Neural crest cell (in vitro differentiated cells): ENCODE results near the gene ATRN. TPM values are rescaled to one million over a fixed set of nuclear protein-coding genes. Genes with fewer than 3 reads are reported as not detected.

Source experiments
- DNase-seq: peaks from one replicate; pipeline ENCODE4 v3.0.0; 2021; ENCODE audit warnings: low read depth, mixed read lengths, low spot score
- H3K27ac Mint-ChIP-seq: one replicate; pipeline ENCODE4 v1.8.0; 2021; ENCODE audit warnings: mild to moderate bottlenecking, mixed read lengths; ENCODE audit not compliant: unreplicated experiment
- H3K27me3 Mint-ChIP-seq: 2 replicates; pipeline ENCODE4 v1.8.0; 2021; ENCODE audit warnings: low read depth, mild to moderate bottlenecking, mixed read lengths
- H3K36me3 Mint-ChIP-seq: 2 replicates; pipeline ENCODE4 v1.8.0; 2021; ENCODE audit warnings: low read depth, mild to moderate bottlenecking, mixed read lengths
- H3K4me1 Mint-ChIP-seq: 2 replicates; pipeline ENCODE4 v1.8.0; 2021; ENCODE audit warnings: mixed read lengths
- H3K4me3 Mint-ChIP-seq: one replicate; pipeline ENCODE4 v1.8.0; 2021; ENCODE audit warnings: mild to moderate bottlenecking, mixed read lengths
- H3K9me3 Mint-ChIP-seq: 2 replicates; pipeline ENCODE4 v1.8.0; 2021; ENCODE audit warnings: mixed read lengths
- CTCF ChIP-seq: fragments of 200-600 bp; sonication (generic); conservative IDR thresholded peaks from 2 replicates; pipeline ENCODE4 v1.5.0; 2021; ENCODE audit warnings: antibody characterized with exemption, mild to moderate bottlenecking
- total RNA-seq: library from RNA; stranded (reverse); gene quantifications from 2 replicates; pipeline ENCODE4 v1.2.1, GENCODE V29; 2021

Gene ATRN
- total RNA-seq, 1 donor from 2014 or later: 28.6 TPM

DNA sequence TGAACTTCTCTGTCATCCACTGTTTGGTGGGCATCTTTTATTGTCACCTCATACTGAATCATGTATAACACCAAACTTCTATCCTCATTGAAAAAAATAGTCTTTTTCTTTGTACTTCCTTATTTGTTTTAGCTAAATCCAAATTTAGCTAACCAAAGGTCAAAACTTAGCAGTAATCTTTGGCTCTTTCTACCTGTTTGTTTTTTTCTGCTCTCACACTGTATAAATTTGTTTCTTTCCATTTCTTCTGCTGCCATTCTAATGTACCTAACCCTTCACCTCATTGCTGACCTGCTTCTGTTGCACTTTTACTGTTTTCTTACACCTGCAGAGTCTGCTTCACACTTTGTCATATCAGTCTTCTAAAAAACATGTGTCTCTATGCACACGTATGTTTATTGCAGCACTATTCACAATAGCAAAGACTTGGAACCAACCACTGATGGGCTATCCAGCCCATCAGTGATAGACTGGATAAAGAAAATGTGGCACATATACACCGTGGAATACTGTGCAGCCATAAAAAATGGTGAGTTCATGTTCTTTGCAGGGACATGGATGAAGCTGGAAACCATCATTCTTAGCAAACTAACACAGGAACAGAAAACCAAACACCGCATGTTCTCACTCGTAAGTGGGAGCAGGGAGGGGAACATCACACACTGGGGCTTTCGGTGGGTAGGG lies 7.2 kb downstream of the ATRN start:
- TF ChIP-seq CTCF: no peak
- no peaks in the 10 kb centered on the region for H3K9me3 Mint-ChIP-seq
- no peak for DNase-seq
- H3K27me3 Mint-ChIP-seq: no peaks in the 10 kb centered on the region
- no peak overlapping the region for H3K27ac Mint-ChIP-seq
- H3K36me3 Mint-ChIP-seq: peaks cover 2% of the 10 kb centered on the region
- H3K4me1 Mint-ChIP-seq: peaks cover 10% of the 10 kb centered on the region
- H3K4me3 Mint-ChIP-seq: no peak overlapping the region

DNA sequence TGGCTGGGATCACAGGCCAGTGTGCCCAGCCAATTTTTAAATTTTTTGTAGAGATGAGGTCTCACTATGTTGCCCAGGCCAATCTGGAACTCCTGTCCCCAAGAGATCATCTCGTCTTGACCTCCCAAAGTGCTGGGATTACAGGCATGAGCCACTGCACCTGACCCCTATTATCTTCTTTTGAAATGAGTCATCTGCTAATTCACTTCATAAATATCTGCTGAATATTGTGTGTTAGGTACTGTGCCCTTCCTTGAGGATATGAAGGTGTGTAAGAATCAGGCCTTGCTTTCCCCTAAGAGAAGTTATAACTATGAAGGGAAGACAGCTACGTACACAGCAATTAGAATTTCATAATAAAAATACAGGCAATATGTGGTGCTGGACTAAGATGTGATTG lies 8.2 kb downstream of the ATRN start:
- H3K36me3 Mint-ChIP-seq: no peaks in the 10 kb centered on the region
- no peaks in the 10 kb centered on the region for H3K4me1 Mint-ChIP-seq
- H3K27ac Mint-ChIP-seq: no peak overlapping the region
- H3K9me3 Mint-ChIP-seq: no peaks in the 10 kb centered on the region
- DNase-seq: no peak
- H3K4me3 Mint-ChIP-seq: no peak overlapping the region
- TF ChIP-seq CTCF: no peak
- H3K27me3 Mint-ChIP-seq: no peaks in the 10 kb centered on the region

DNA sequence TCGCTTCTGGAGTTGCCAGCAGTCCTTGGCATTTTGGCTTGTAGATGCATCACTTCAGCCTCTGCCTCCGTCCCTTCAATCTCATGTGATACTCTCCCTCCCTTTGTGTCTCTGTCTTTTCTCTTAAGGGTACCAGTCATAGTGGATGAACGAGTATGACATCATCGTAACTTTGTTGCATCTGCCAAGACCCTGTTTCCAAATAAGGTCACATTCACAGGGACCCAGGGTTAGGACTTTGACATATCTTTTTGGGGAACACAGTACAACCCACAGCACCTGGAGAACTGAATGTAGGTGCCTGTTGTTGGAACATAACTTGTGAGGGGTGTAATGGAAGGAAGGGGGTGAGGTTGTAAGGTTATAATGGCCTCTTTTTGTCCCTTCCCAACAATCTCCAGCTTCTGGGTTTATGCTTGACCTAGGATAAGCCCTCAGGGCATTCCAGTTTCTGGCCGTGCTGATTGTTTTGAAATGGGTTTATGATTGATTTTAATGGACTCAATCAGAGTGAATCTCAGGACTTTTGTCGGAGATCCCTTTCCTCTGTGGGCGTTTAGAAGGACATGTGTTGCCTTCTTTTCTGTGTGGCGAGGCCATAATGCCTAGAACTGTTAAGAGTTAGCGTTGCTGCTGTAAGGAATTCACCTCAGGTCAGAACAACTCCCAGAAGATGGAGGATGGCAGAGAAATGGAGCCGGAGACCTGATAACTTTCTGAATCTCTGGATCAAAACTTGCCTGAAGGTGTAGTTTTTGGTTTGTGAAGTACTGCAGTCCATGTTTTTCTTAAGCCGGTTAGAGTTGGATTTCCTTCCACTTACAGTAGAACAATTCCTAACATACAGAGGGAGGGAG lies 9.2 kb downstream of the ATRN start:
- no peaks in the 10 kb centered on the region for H3K36me3 Mint-ChIP-seq
- no peak for TF ChIP-seq CTCF
- no peaks in the 10 kb centered on the region for H3K4me1 Mint-ChIP-seq
- no peak overlapping the region for H3K4me3 Mint-ChIP-seq
- H3K27ac Mint-ChIP-seq: no peak overlapping the region
- no peak for DNase-seq
- no peaks in the 10 kb centered on the region for H3K27me3 Mint-ChIP-seq
- H3K9me3 Mint-ChIP-seq: no peaks in the 10 kb centered on the region

DNA sequence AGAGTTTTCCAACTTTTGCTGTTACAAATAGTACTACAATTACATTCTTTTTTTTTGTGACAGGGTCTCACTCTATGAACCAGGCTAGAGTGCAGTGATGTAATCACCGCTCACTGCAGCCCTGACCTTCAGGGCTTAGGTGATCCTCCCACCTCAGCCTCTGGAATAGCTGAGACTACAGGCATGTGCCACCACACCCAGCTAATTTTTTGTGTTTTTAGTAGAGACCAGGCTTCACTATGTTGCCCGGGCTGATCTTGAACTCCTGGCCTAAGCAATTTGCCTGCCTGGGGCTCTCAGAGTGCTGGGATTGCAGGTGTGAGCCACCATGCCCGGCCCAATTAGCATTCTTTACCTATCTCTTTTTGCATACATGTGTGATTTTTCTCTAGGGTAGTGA lies 12.5 kb downstream of the ATRN start:
- Mint-ChIP-seq H3K27me3 (no peaks in the 10 kb centered on the region), H3K4me3 (no peak overlapping the region), H3K27ac (no peak overlapping the region), H3K4me1 (no peaks in the 10 kb centered on the region), H3K9me3 (peaks cover 5% of the 10 kb centered on the region), H3K36me3 (peaks cover 20% of the 10 kb centered on the region)
- DNase-seq: no peak
- TF ChIP-seq CTCF: no peak

GRCh38 chr20:3483784-3484183 lies 13.0 kb downstream of the ATRN start:
- Mint-ChIP-seq H3K27ac (no peak overlapping the region), H3K36me3 (peaks cover 22% of the 10 kb centered on the region), H3K4me1 (no peaks in the 10 kb centered on the region), H3K9me3 (peaks cover 5% of the 10 kb centered on the region), H3K27me3 (no peaks in the 10 kb centered on the region), H3K4me3 (no peak overlapping the region)
- DNase-seq: no peak
- no peak for TF ChIP-seq CTCF
